Caco-2 (cell line): ENCODE measurements around the gene CBX2. TPM values are rescaled to one million over a fixed set of nuclear protein-coding genes. Genes with fewer than 3 reads are reported as not detected.
A peak's percentile ranks its signal among the peaks of the same experiment; 100 is the strongest.

Source experiments
- BruUV-seq: library from RNA; stranded (reverse); fragments of 400-500 nt; replicated peaks from 2 replicates; lab custom pipeline; 2021; lab: Mats Ljungman, UMichigan
- CTCF ChIA-PET: fragments of 300-600 bp; sonication (Branson Sonifier 250); formaldehyde crosslinking; loops from one replicate; lab custom pipeline; 2022; ENCODE audit warnings: antibody characterized with exemption; lab: Charles Lee
- POLR2A ChIA-PET: fragments of 300-600 bp; sonication (Branson Sonifier 250); formaldehyde crosslinking; loops from one replicate; lab custom pipeline; 2022; ENCODE audit warnings: antibody characterized with exemption; lab: Charles Lee
- DNase-seq, 2 experiments: peaks; one replicate each; pipeline versions ENCODE4 v3.0.0 to v3.0.0-alpha.2; 2020 to 2022
- H3K27me3 ChIP-seq: replicated peaks from 2 replicates; pipeline ENCODE4 v1.6.0; 2011; ENCODE audit warnings: low read length; ENCODE audit not compliant: control insufficient read depth, insufficient read depth
- H3K36me3 ChIP-seq: 2 replicates; pipeline ENCODE4 v1.5.1; 2011; ENCODE audit warnings: low read length; ENCODE audit not compliant: control insufficient read depth, insufficient read depth
- H3K4me1 ChIP-seq: fragments of 250-450 bp; sonication (Bioruptor Pico); 2 replicates; pipeline ENCODE4 v1.5.1; 2020; ENCODE audit warnings: mild to moderate bottlenecking
- H3K4me3 ChIP-seq: 2 replicates; pipeline ENCODE4 v1.5.1; 2011; ENCODE audit warnings: low read depth, mild to moderate bottlenecking, control low read depth, low read length
- H3K9me3 ChIP-seq: fragments of 250-450 bp; sonication (Bioruptor Pico); 2 replicates; pipeline ENCODE4 v1.5.1; 2020; ENCODE audit warnings: mild to moderate bottlenecking, moderate library complexity
- H3K27ac Mint-ChIP-seq: one replicate; pipeline ENCODE4 v1.8.0; 2022; ENCODE audit warnings: mixed read lengths; ENCODE audit not compliant: unreplicated experiment
- H3K27me3 Mint-ChIP-seq: one replicate; pipeline ENCODE4 v1.8.0; 2022; ENCODE audit warnings: mixed read lengths; ENCODE audit not compliant: insufficient read depth, unreplicated experiment
- H3K36me3 Mint-ChIP-seq: one replicate; pipeline ENCODE4 v1.8.0; 2022; ENCODE audit warnings: mild to moderate bottlenecking, mixed read lengths; ENCODE audit not compliant: insufficient read depth, unreplicated experiment
- H3K4me1 Mint-ChIP-seq: one replicate; pipeline ENCODE4 v1.8.0; 2022; ENCODE audit warnings: low read depth, mixed read lengths; ENCODE audit not compliant: unreplicated experiment
- H3K4me3 Mint-ChIP-seq: one replicate; pipeline ENCODE4 v1.8.0; 2022; ENCODE audit warnings: mild to moderate bottlenecking, moderate library complexity, mixed read lengths; ENCODE audit not compliant: unreplicated experiment
- H3K9me3 Mint-ChIP-seq: one replicate; pipeline ENCODE4 v1.8.0; 2022; ENCODE audit warnings: mixed read lengths; ENCODE audit not compliant: unreplicated experiment
- CTCF ChIP-seq, 2 experiments: fragments of 200-600 bp in 1 of 2; IDR thresholded peaks; 1 replicate in 1 of 2; 2 replicates in 1 of 2; pipeline versions ENCODE4 v1.5.1 to v1.8.0; 2011 to 2022; ENCODE audit warnings: antibody characterized with exemption in 1 of 2, control low read depth in 1 of 2, inconsistent platforms in 1 of 2, low read depth in 1 of 2, low read length in 1 of 2, mild to moderate bottlenecking in 1 of 2, moderate library complexity in 1 of 2; ENCODE audit not compliant: insufficient read depth in 1 of 2, severe bottlenecking in 1 of 2, unreplicated experiment in 1 of 2
- intact Hi-C: fragments of 100-400 bp; cut with micrococcal nuclease; formaldehyde crosslinking; loops from one replicate; pipeline ENCODE4 v1.10.0; 2022; ENCODE audit not compliant: unreplicated experiment
- total RNA-seq: library from RNA; stranded (reverse); gene quantifications from 2 replicates; pipeline ENCODE4 v1.2.3, GENCODE V29; 2022

CBX2 gene
- total RNA-seq, 1 experiment from 2014 or later = 52.8 TPM

- H3K9me3 Mint-ChIP-seq = no peaks in the 10 kb centered on the region
- CTCF ChIA-PET = interaction anchor here (0.6 kb wide), 1 partner anchor 727 kb away, joined by 3 read pairs; no protein-coding TSS in a partner anchor
- peak overlapping the region; percentile 65 for H3K4me3 Mint-ChIP-seq
- H3K27me3 Mint-ChIP-seq = no peaks in the 10 kb centered on the region
- H3K4me1 ChIP-seq = peaks cover 34% of the 10 kb centered on the region
- DNase-seq = no peak
- TF ChIP-seq CTCF (IDR thresholded peaks at IDR 0.05; ENCODE audit: insufficient read depth in 1 of 2, low read depth in 1 of 2, low read length in 1 of 2, severe bottlenecking in 1 of 2, unreplicated experiment in 1 of 2) = no peak
- intact Hi-C loops = no loop called here
- no TSS peak for BruUV-seq
- H3K4me3 ChIP-seq = peak overlapping the region; percentile 40
- peak overlapping the region; percentile 80 for H3K27ac Mint-ChIP-seq
- H3K4me1 Mint-ChIP-seq = peaks cover 6% of the 10 kb centered on the region
- H3K27me3 ChIP-seq = no peaks in the 10 kb centered on the region
- H3K36me3 ChIP-seq = no peaks in the 10 kb centered on the region
- no peaks in the 10 kb centered on the region for H3K9me3 ChIP-seq
- no peaks in the 10 kb centered on the region for H3K36me3 Mint-ChIP-seq
- POLR2A ChIA-PET = interaction anchor here (0.6 to 1.0 kb wide), 2 partner anchors 26 to 179 kb away, joined by 3 to 9 read pairs; partner anchors contain the start of gene CBX4
Observed at GRCh38 chr17:79814127-79814973, 36.4 kb downstream of the CBX2 start.

- TF ChIP-seq CTCF (IDR thresholded peaks at IDR 0.05; ENCODE audit: insufficient read depth in 1 of 2, low read depth in 1 of 2, low read length in 1 of 2, severe bottlenecking in 1 of 2, unreplicated experiment in 1 of 2) = no peak
- Mint-ChIP-seq H3K9me3 (no peaks in the 10 kb centered on the region), H3K27me3 (no peaks in the 10 kb centered on the region), H3K4me1 (peaks cover 6% of the 10 kb centered on the region), H3K27ac (peak overlapping the region; percentile 80), H3K36me3 (no peaks in the 10 kb centered on the region), H3K4me3 (peak overlapping the region; percentile 65)
- ChIA-PET POLR2A (interaction anchor here (0.6 kb wide), 1 partner anchor 14 kb away, joined by 3 read pairs; no protein-coding TSS in a partner anchor), CTCF (no interaction called here)
- Histone ChIP-seq H3K9me3 (no peaks in the 10 kb centered on the region), H3K4me1 (peaks cover 39% of the 10 kb centered on the region), H3K36me3 (no peaks in the 10 kb centered on the region), H3K4me3 (no peak overlapping the region), H3K27me3 (no peaks in the 10 kb centered on the region)
- BruUV-seq = no TSS peak
- DNase-seq = no peak
- intact Hi-C loops = no loop called here
Observed at GRCh38 chr17:79814974-79815835, 37.3 kb downstream of the CBX2 start.

DNA sequence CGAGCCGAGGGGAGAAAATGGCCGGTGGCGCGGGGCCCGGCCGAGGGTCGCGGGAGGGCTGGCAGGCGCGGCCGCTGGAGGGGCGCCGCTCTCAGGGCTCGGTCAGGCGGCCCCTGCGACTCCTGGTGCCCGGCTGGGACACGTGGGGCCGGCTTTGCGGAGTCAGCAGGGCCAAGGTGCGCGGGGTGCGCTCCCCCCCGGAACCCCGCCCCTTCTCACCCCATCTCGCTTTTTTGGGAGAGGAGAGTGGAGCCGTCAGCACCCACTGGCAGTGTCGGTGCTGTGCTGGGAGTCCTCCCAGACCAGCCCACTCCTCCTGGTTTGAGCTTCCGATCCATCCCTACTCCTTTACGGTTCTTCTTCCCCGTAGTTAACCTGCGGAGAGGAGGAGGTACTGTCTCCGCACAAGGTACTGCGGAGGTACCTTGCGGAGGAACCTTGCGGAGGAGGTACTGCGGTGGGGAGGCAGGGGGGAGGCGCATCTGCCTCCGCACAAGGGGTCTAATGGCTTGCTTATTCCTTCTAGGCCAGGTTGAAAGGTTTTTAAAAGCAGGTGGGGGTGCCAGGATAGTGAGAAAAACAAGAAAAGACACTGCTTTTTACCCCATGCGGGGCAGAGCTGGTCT, 38.0 kb downstream of the CBX2 start:
- TF ChIP-seq CTCF (IDR thresholded peaks at IDR 0.05; ENCODE audit: insufficient read depth in 1 of 2, low read depth in 1 of 2, low read length in 1 of 2, severe bottlenecking in 1 of 2, unreplicated experiment in 1 of 2) = no peak
- Histone ChIP-seq H3K4me1 (peaks cover 39% of the 10 kb centered on the region), H3K27me3 (no peaks in the 10 kb centered on the region), H3K9me3 (no peaks in the 10 kb centered on the region), H3K36me3 (no peaks in the 10 kb centered on the region), H3K4me3 (no peak overlapping the region)
- POLR2A ChIA-PET = interaction anchor here (0.6 kb wide), 1 partner anchor 14 kb away, joined by 3 read pairs; no protein-coding TSS in a partner anchor
- Mint-ChIP-seq H3K9me3 (no peaks in the 10 kb centered on the region), H3K4me1 (peaks cover 6% of the 10 kb centered on the region), H3K36me3 (no peaks in the 10 kb centered on the region), H3K4me3 (peak overlapping the region; percentile 15), H3K27ac (no peak overlapping the region), H3K27me3 (no peaks in the 10 kb centered on the region)
- CTCF ChIA-PET = no interaction called here
- intact Hi-C loops = no loop called here
- DNase-seq = no peak
- BruUV-seq = no TSS peak
